Stimulated activated effector memory CD8-positive, alpha-beta T cell treated with anti-CD3 and anti-CD28 coated beads, Interleukin-12 subunit alpha, Interleukin-12 subunit beta, amount 100 ng/mL, for 72 hours (primary cell): ENCODE data around the gene OR8B4.

ENCODE experiments used
- ATAC-seq: fragments of 150-1000 bp; cut with Tn5 transposase; 2 replicates; pipeline ENCODE4 v1.10.0; 2021
- DNase-seq, 2 donors: peaks; one replicate each; pipeline ENCODE4 v3.0.0; 2021 to 2022; ENCODE audit warnings: low spot score in 2 of 2
- H3K27ac Mint-ChIP-seq: one replicate; pipeline ENCODE4 v1.8.0; 2022; ENCODE audit warnings: mild to moderate bottlenecking, mixed read lengths
- H3K36me3 Mint-ChIP-seq: one replicate; pipeline ENCODE4 v1.8.0; 2022; ENCODE audit warnings: mild to moderate bottlenecking, mixed read lengths
- H3K4me1 Mint-ChIP-seq: one replicate; pipeline ENCODE4 v1.8.0; 2022; ENCODE audit warnings: mixed read lengths
- H3K4me3 Mint-ChIP-seq: one replicate; pipeline ENCODE4 v1.8.0; 2022; ENCODE audit warnings: mild to moderate bottlenecking, mixed read lengths
- H3K9me3 Mint-ChIP-seq: one replicate; pipeline ENCODE4 v1.8.0; 2022; ENCODE audit warnings: mixed read lengths

OR8B4 gene

DNA sequence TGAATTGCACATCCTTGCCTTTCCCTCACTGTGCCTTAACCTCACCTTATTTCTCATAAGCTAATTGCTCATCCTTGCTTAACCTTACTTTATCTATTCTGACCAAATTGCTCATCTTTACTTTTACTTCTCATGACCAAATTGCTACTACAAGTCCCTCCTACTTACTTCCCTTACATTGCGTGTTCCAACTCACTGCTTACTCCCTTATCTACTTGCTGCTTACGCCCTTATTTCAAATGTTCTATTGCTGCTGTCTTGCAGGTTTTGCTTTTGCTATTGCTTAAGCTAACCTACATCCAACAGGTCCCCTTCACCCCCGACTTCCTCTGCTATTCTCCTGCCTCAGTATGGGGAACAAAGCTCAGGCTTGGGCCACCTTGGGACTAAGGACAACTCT, 48.4 kb downstream of the OR8B4 start:
- no peak overlapping the region for H3K27ac Mint-ChIP-seq
- ATAC-seq (no peak), DNase-seq (no peak)
- H3K9me3 Mint-ChIP-seq: peaks cover 3% of the 10 kb centered on the region
- no peaks in the 10 kb centered on the region for H3K36me3 Mint-ChIP-seq
- H3K4me3 Mint-ChIP-seq: no peak overlapping the region
- no peaks in the 10 kb centered on the region for H3K4me1 Mint-ChIP-seq
